HCT116 (cell line): ENCODE measurements around the gene RBM38. TPM values are rescaled to one million over a fixed set of nuclear protein-coding genes. Genes with fewer than 3 reads are reported as not detected.

ENCODE experiments used
- ATAC-seq: fragments of 200-7000 bp; cut with Tn5 transposase; 2 replicates; pipeline ENCODE4 v1.9.1; 2020; ENCODE audit warnings: mild to moderate bottlenecking, moderate library complexity
- BruUV-seq: library from RNA; stranded (reverse); fragments of 400-500 nt; replicated peaks from 2 replicates; lab custom pipeline; 2021; lab: Mats Ljungman, UMichigan
- CTCF ChIA-PET: fragments of 300-600 bp; sonication (Branson Sonifier 250); formaldehyde crosslinking; loops from one replicate; lab custom pipeline; 2021; ENCODE audit warnings: antibody characterized with exemption; lab: Charles Lee
- POLR2A ChIA-PET: fragments of 300-600, 350-600 bp; sonication (Branson Sonifier 250); formaldehyde crosslinking; loops from one replicate; lab custom pipeline; 2021; ENCODE audit warnings: antibody characterized with exemption; lab: Charles Lee
- RAD21 ChIA-PET, 2 experiments: fragments of 300-600 bp; sonication (Branson Sonifier 250); formaldehyde crosslinking; loops; one replicate each; lab custom pipeline; 2023; ENCODE audit warnings: low total read pairs in 2 of 2; ENCODE audit not compliant: uncharacterized antibody in 2 of 2, unreplicated experiment in 2 of 2, low non-redundant PET in 1 of 2; lab: Charles Lee
- DNase-seq: peaks from one replicate; pipeline ENCODE4 v3.0.0-alpha.2; 2010; ENCODE audit warnings: low read depth, low spot score
- H2AFZ ChIP-seq: fragments of 200-600 bp; shearing (Covaris generic), sonication (generic); 2 replicates; pipeline ENCODE4 v1.6.1; 2017; ENCODE audit warnings: low read depth, mixed run types, mixed read lengths, antibody characterized with exemption, low read length; ENCODE audit not compliant: poor library complexity, severe bottlenecking
- H3K27ac ChIP-seq: 2 replicates; pipeline ENCODE4 v1.5.1; 2012; ENCODE audit warnings: low read depth, low read length
- H3K27me3 ChIP-seq: fragments of 200-600 bp; sonication (generic); 2 replicates; pipeline ENCODE4 v1.6.1; 2016; ENCODE audit warnings: mixed run types, low read length, mixed read lengths; ENCODE audit not compliant: insufficient read depth
- H3K36me3 ChIP-seq, 2 experiments: fragments of 200-500 bp in 1 of 2; fragments of 200-600 bp in 1 of 2; sonication (Bioruptor generic) in 1 of 2; sonication (generic) in 1 of 2; 2 replicates each; pipeline versions ENCODE4 v1.5.1 to v1.6.1; 2014 to 2016; ENCODE audit warnings: low read length in 2 of 2, inconsistent platforms in 1 of 2, mixed read lengths in 1 of 2, mixed run types in 1 of 2; ENCODE audit not compliant: insufficient read depth in 2 of 2, control insufficient read depth in 1 of 2
- H3K4me1 ChIP-seq, 2 experiments: fragments of 200-600 bp in 1 of 2; sonication (generic) in 1 of 2; 2 replicates each; pipeline versions ENCODE4 v1.5.1 to v1.6.1; 2012 to 2017; ENCODE audit warnings: low read length in 2 of 2, inconsistent platforms in 1 of 2, mild to moderate bottlenecking in 1 of 2, mixed read lengths in 1 of 2, mixed run types in 1 of 2, moderate library complexity in 1 of 2; ENCODE audit not compliant: insufficient read depth in 2 of 2, control insufficient read depth in 1 of 2
- H3K4me2 ChIP-seq: fragments of 200-600 bp; sonication (generic); 2 replicates; pipeline ENCODE4 v1.6.1; 2017; ENCODE audit warnings: mixed run types, low read length, mixed read lengths
- H3K4me3 ChIP-seq, 2 experiments: fragments of 200-600 bp in 1 of 2; sonication (generic) in 1 of 2; replicated peaks in 1 of 2; 2 replicates each; pipeline ENCODE4 v1.5.1; 2011 to 2016; ENCODE audit warnings: low read length in 2 of 2, control low read depth in 1 of 2, low read depth in 1 of 2, mild to moderate bottlenecking in 1 of 2, mixed read lengths in 1 of 2, mixed run types in 1 of 2
- H3K79me2 ChIP-seq: fragments of 200-600 bp; sonication (generic); 2 replicates; pipeline ENCODE4 v1.6.1; 2017; ENCODE audit warnings: mild to moderate bottlenecking, mixed run types, low read length, moderate library complexity, mixed read lengths; ENCODE audit not compliant: insufficient read depth
- H3K9ac ChIP-seq: fragments of 200-600 bp; sonication (generic); 2 replicates; pipeline ENCODE4 v1.6.1; 2016; ENCODE audit warnings: low read length, mixed read lengths
- H3K9me2 ChIP-seq: fragments of 200-600 bp; sonication (generic), shearing (Covaris generic); 2 replicates; pipeline ENCODE4 v1.6.1; 2017; ENCODE audit warnings: mixed run types, mild to moderate bottlenecking, moderate library complexity; ENCODE audit not compliant: insufficient read depth
- H3K9me3 ChIP-seq, 2 experiments: fragments of 200-500 bp in 1 of 2; fragments of 200-600 bp in 1 of 2; sonication (Bioruptor generic) in 1 of 2; sonication (generic) in 1 of 2; 2 replicates each; pipeline ENCODE4 v1.6.1; 2014 to 2017; ENCODE audit warnings: low read length in 2 of 2, mixed read lengths in 2 of 2, inconsistent platforms in 1 of 2, low read depth in 1 of 2, mild to moderate bottlenecking in 1 of 2, mixed run types in 1 of 2, moderate library complexity in 1 of 2; ENCODE audit not compliant: control insufficient read depth in 1 of 2, insufficient read depth in 1 of 2
- H4K20me1 ChIP-seq: fragments of 200-600 bp; sonication (generic), shearing (Covaris generic); 2 replicates; pipeline ENCODE4 v1.6.1; 2017; ENCODE audit warnings: mixed run types, mild to moderate bottlenecking, moderate library complexity; ENCODE audit not compliant: insufficient read depth
- ATF3 ChIP-seq: IDR thresholded peaks from 2 replicates; pipeline ENCODE4 v1.6.1; 2012
- CBX3 ChIP-seq: IDR thresholded peaks from 2 replicates; pipeline ENCODE4 v1.6.1; 2012; ENCODE audit warnings: low read depth
- ELF1 ChIP-seq: IDR thresholded peaks from 2 replicates; pipeline ENCODE4 v1.6.1; 2012; ENCODE audit warnings: low read depth, borderline replicate concordance
- EZH2 ChIP-seq: fragments of 200-600 bp; sonication (generic); IDR thresholded peaks from 2 replicates; pipeline ENCODE4 v1.6.1; 2017; ENCODE audit warnings: antibody characterized with exemption, mixed run types
- FOSL1 ChIP-seq: IDR thresholded peaks from 2 replicates; pipeline ENCODE4 v1.6.1; 2012; ENCODE audit warnings: low read depth
- JUND ChIP-seq: IDR thresholded peaks from 2 replicates; pipeline ENCODE4 v1.6.1; 2012
- MAX ChIP-seq: IDR thresholded peaks from 2 replicates; pipeline ENCODE4 v1.6.1; 2012
- POLR2A ChIP-seq: IDR thresholded peaks from 2 replicates; pipeline ENCODE4 v1.7.0; 2011; ENCODE audit warnings: borderline replicate concordance; ENCODE audit not compliant: insufficient read depth, insufficient read length; ENCODE audit errors: extremely low read depth
- POLR2AphosphoS5 ChIP-seq: IDR thresholded peaks from 2 replicates; pipeline ENCODE4 v1.6.1; 2011; ENCODE audit warnings: mild to moderate bottlenecking, low read depth, low read length, moderate library complexity
- RAD21 ChIP-seq: IDR thresholded peaks from 2 replicates; pipeline ENCODE4 v1.6.1; 2012; ENCODE audit warnings: low read depth, mild to moderate bottlenecking
- SIN3A ChIP-seq: IDR thresholded peaks from 2 replicates; pipeline ENCODE4 v1.6.1; 2012; ENCODE audit warnings: low read depth
- SP1 ChIP-seq: IDR thresholded peaks from 2 replicates; pipeline ENCODE4 v1.6.1; 2012; ENCODE audit warnings: low read depth
- SRF ChIP-seq: IDR thresholded peaks from 2 replicates; pipeline ENCODE4 v1.6.1; 2012; ENCODE audit warnings: low read depth
- TCF7L2 ChIP-seq: IDR thresholded peaks from 2 replicates; pipeline ENCODE4 v1.7.0; 2011; ENCODE audit warnings: borderline replicate concordance, inconsistent platforms; ENCODE audit not compliant: insufficient read depth, insufficient read length; ENCODE audit errors: extremely low read depth
- ZNF274 ChIP-seq: fragments of 200-500 bp; sonication (Bioruptor generic); IDR thresholded peaks from 2 replicates; pipeline ENCODE4 v1.6.1; 2014; ENCODE audit warnings: mild to moderate bottlenecking, low read depth, low read length, inconsistent platforms
- intact Hi-C: fragments of 100-400 bp; cut with micrococcal nuclease; formaldehyde crosslinking; loops from 2 replicates; pipeline ENCODE4 v1.10.0; 2022
- total RNA-seq: library from RNA; stranded (reverse); gene quantifications from one replicate; pipeline ENCODE4 v1.2.1, GENCODE V29; 2021; ENCODE audit not compliant: unreplicated experiment
- TF ChIP-seq, protein P1 (sequence below): IDR thresholded peaks from 2 replicates; pipeline ENCODE4 v1.6.1; 2012; ENCODE audit warnings: low read depth

Gene RBM38
- total RNA-seq, 1 experiment from 2014 or later: 36.2 TPM

- Histone ChIP-seq H3K4me3 (no peak overlapping the region; a peak in 1 of 4 replicates), H4K20me1 (no peaks in the 10 kb centered on the region), H3K9ac (no peak overlapping the region), H3K36me3 (peaks cover 18 to 25% of the 10 kb centered on the region in 2 experiments; a peak in 3 of 4 replicates), H2AFZ (no peak overlapping the region), H3K27ac (no peak overlapping the region; the same call in 1 of the 2 replicates), H3K4me2 (0 out of 2 replicates have a peak overlapping the region, but pooled peaks have one; percentile 90), H3K4me1 (peaks cover 24 to 37% of the 10 kb centered on the region in 2 experiments), H3K27me3 (no peaks in the 10 kb centered on the region), H3K79me2 (peaks cover 62% of the 10 kb centered on the region), H3K9me2 (no peaks in the 10 kb centered on the region), H3K9me3 (no peaks in the 10 kb centered on the region)
- ATAC-seq (no peak), DNase-seq (no peak)
- TF ChIP-seq RAD21 (no peak), SP1 (no peak), MAX (no peak), EZH2 (no peak), POLR2AphosphoS5 (no peak), ATF3 (no peak), POLR2A (no peak), SRF (no peak), FOSL1 (no peak), ZNF274 (no peak), TCF7L2 (no peak), ELF1 (no peak), JUND (no peak), CBX3 (no peak), SIN3A (no peak)
- TF ChIP-seq, protein P1, sequence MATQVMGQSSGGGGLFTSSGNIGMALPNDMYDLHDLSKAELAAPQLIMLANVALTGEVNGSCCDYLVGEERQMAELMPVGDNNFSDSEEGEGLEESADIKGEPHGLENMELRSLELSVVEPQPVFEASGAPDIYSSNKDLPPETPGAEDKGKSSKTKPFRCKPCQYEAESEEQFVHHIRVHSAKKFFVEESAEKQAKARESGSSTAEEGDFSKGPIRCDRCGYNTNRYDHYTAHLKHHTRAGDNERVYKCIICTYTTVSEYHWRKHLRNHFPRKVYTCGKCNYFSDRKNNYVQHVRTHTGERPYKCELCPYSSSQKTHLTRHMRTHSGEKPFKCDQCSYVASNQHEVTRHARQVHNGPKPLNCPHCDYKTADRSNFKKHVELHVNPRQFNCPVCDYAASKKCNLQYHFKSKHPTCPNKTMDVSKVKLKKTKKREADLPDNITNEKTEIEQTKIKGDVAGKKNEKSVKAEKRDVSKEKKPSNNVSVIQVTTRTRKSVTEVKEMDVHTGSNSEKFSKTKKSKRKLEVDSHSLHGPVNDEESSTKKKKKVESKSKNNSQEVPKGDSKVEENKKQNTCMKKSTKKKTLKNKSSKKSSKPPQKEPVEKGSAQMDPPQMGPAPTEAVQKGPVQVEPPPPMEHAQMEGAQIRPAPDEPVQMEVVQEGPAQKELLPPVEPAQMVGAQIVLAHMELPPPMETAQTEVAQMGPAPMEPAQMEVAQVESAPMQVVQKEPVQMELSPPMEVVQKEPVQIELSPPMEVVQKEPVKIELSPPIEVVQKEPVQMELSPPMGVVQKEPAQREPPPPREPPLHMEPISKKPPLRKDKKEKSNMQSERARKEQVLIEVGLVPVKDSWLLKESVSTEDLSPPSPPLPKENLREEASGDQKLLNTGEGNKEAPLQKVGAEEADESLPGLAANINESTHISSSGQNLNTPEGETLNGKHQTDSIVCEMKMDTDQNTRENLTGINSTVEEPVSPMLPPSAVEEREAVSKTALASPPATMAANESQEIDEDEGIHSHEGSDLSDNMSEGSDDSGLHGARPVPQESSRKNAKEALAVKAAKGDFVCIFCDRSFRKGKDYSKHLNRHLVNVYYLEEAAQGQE: no peak
- CTCF ChIA-PET: no interaction called here
- RAD21 ChIA-PET: no interaction called here
- intact Hi-C loops: no loop called here
- BruUV-seq: no TSS peak
- POLR2A ChIA-PET: no interaction called here
These were observed 2.3 kb downstream of the RBM38 start for GRCh38 chr20:57393321-57394120.
